ENCODE data around the gene EMC1.

- TF ChIP-seq, protein P1, sequence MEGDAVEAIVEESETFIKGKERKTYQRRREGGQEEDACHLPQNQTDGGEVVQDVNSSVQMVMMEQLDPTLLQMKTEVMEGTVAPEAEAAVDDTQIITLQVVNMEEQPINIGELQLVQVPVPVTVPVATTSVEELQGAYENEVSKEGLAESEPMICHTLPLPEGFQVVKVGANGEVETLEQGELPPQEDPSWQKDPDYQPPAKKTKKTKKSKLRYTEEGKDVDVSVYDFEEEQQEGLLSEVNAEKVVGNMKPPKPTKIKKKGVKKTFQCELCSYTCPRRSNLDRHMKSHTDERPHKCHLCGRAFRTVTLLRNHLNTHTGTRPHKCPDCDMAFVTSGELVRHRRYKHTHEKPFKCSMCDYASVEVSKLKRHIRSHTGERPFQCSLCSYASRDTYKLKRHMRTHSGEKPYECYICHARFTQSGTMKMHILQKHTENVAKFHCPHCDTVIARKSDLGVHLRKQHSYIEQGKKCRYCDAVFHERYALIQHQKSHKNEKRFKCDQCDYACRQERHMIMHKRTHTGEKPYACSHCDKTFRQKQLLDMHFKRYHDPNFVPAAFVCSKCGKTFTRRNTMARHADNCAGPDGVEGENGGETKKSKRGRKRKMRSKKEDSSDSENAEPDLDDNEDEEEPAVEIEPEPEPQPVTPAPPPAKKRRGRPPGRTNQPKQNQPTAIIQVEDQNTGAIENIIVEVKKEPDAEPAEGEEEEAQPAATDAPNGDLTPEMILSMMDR (IDR thresholded peaks at IDR 0.05) = no peak
- no peak for TF ChIP-seq ZFX (IDR thresholded peaks at IDR 0.05; ENCODE audit: borderline replicate concordance)
These were observed 53.5 kb downstream of the EMC1 start for GRCh38 chr1:19197845-19198244.
